HEK293 (cell line): ENCODE data around the gene CIDEB.

Source experiments
- CTCF ChIA-PET: fragments of 350-600 bp; formaldehyde crosslinking; extraction: SDS; loops from one replicate; lab custom pipeline; 2021; ENCODE audit warnings: antibody characterized with exemption; lab: Yijun Ruan, JAX
- POLR2A ChIA-PET: fragments of 300-600 bp; formaldehyde crosslinking; extraction: SDS; loops from one replicate; lab custom pipeline; 2020; ENCODE audit warnings: antibody characterized with exemption, inconsistent platforms; lab: Yijun Ruan, JAX
- H3K27ac ChIP-seq: fragments of 200-500 bp; sonication (Bioruptor generic); 2 replicates; pipeline ENCODE4 v1.5.1; 2014; ENCODE audit warnings: low read depth, low read length, control low read depth, inconsistent platforms; ENCODE audit errors: extremely low read depth
- H3K36me3 ChIP-seq, 2 experiments: fragments of 200-500 bp in 1 of 2; sonication (Bioruptor generic) in 1 of 2; 1 replicate in 1 of 2; 2 replicates in 1 of 2; pipeline ENCODE4 v1.5.1; 2014 to 2017; ENCODE audit warnings: inconsistent platforms in 2 of 2, low read length in 2 of 2; ENCODE audit not compliant: control insufficient read depth in 2 of 2, insufficient read depth in 1 of 2
- H3K4me1 ChIP-seq: fragments of 200-500 bp; sonication (Bioruptor generic); 2 replicates; pipeline ENCODE4 v1.5.1; 2014; ENCODE audit warnings: mild to moderate bottlenecking, low read length, inconsistent platforms; ENCODE audit not compliant: control insufficient read depth, insufficient read depth
- H3K4me3 ChIP-seq: 2 replicates; pipeline ENCODE4 v1.5.1; 2011; ENCODE audit warnings: low read depth, mild to moderate bottlenecking, control low read depth, low read length, moderate library complexity
- H3K9me3 ChIP-seq: fragments of 200-500 bp; sonication (Bioruptor generic); 2 replicates; pipeline ENCODE4 v1.5.1; 2014; ENCODE audit warnings: low read depth, low read length, inconsistent platforms; ENCODE audit not compliant: control insufficient read depth, insufficient read depth
- KLF1 ChIP-seq: fragments of 450-650 bp; formaldehyde crosslinking; IDR thresholded peaks from 2 replicates; pipeline ENCODE4 v1.5.1; 2016; ENCODE audit warnings: missing biosample characterization, missing genetic modification characterization
- SP7 ChIP-seq: fragments of 450-650 bp; formaldehyde crosslinking; IDR thresholded peaks from 2 replicates; pipeline ENCODE4 v1.5.1; 2016; ENCODE audit warnings: missing biosample characterization, missing genetic modification characterization
- WT1 ChIP-seq: fragments of 450-650 bp; formaldehyde crosslinking; IDR thresholded peaks from 2 replicates; pipeline ENCODE4 v1.5.1; 2016; ENCODE audit warnings: missing biosample characterization, missing genetic modification characterization
- YY1 ChIP-seq: fragments of 450-650 bp; formaldehyde crosslinking; IDR thresholded peaks from 2 replicates; pipeline ENCODE4 v1.5.1; 2018; ENCODE audit warnings: missing biosample characterization, missing genetic modification characterization
- ZBTB21 ChIP-seq: fragments of 450-650 bp; formaldehyde crosslinking; IDR thresholded peaks from 2 replicates; pipeline ENCODE4 v1.5.1; 2017; ENCODE audit warnings: missing biosample characterization, missing genetic modification characterization
- ZFP41 ChIP-seq: fragments of 450-650 bp; formaldehyde crosslinking; IDR thresholded peaks from 2 replicates; pipeline ENCODE4 v1.5.1; 2016; ENCODE audit warnings: missing biosample characterization, missing genetic modification characterization, borderline replicate concordance
- ZIC2 ChIP-seq: fragments of 450-650 bp; formaldehyde crosslinking; IDR thresholded peaks from 2 replicates; pipeline ENCODE4 v1.5.1; 2016; ENCODE audit warnings: missing biosample characterization, missing genetic modification characterization
- ZNF155 ChIP-seq: fragments of 450-650 bp; formaldehyde crosslinking; IDR thresholded peaks from 2 replicates; pipeline ENCODE4 v1.5.1; 2016; ENCODE audit warnings: missing biosample characterization, missing genetic modification characterization
- ZNF2 ChIP-seq: fragments of 450-650 bp; formaldehyde crosslinking; IDR thresholded peaks from 2 replicates; pipeline ENCODE4 v1.5.1; 2016; ENCODE audit warnings: missing biosample characterization, missing genetic modification characterization
- ZNF214 ChIP-seq: fragments of 450-650 bp; formaldehyde crosslinking; IDR thresholded peaks from 2 replicates; pipeline ENCODE4 v1.5.1; 2017; ENCODE audit warnings: missing biosample characterization, mild to moderate bottlenecking, missing genetic modification characterization, borderline replicate concordance
- ZNF404 ChIP-seq: fragments of 450-650 bp; formaldehyde crosslinking; IDR thresholded peaks from 2 replicates; pipeline ENCODE4 v1.5.1; 2017; ENCODE audit warnings: missing biosample characterization, missing genetic modification characterization
- ZNF423 ChIP-seq: fragments of 450-650 bp; formaldehyde crosslinking; IDR thresholded peaks from 2 replicates; pipeline ENCODE4 v1.5.1; 2016; ENCODE audit warnings: missing biosample characterization, missing genetic modification characterization
- ZNF560 ChIP-seq: fragments of 450-650 bp; formaldehyde crosslinking; IDR thresholded peaks from 2 replicates; pipeline ENCODE4 v1.5.1; 2017; ENCODE audit warnings: missing biosample characterization, missing genetic modification characterization, borderline replicate concordance
- ZNF585B ChIP-seq: fragments of 450-650 bp; formaldehyde crosslinking; IDR thresholded peaks from 2 replicates; pipeline ENCODE4 v1.5.1; 2016; ENCODE audit warnings: missing biosample characterization, missing genetic modification characterization
- ZNF621 ChIP-seq: fragments of 450-650 bp; formaldehyde crosslinking; IDR thresholded peaks from 2 replicates; pipeline ENCODE4 v1.5.1; 2017; ENCODE audit warnings: missing biosample characterization, missing genetic modification characterization
- ZNF76 ChIP-seq: fragments of 450-650 bp; formaldehyde crosslinking; IDR thresholded peaks from 2 replicates; pipeline ENCODE4; 2016; ENCODE audit warnings: low read depth, missing biosample characterization, missing genetic modification characterization, borderline replicate concordance
- ZSCAN23 ChIP-seq: fragments of 450-650 bp; formaldehyde crosslinking; IDR thresholded peaks from 2 replicates; pipeline ENCODE4 v1.5.1; 2016; ENCODE audit warnings: missing biosample characterization, missing genetic modification characterization
- TF ChIP-seq, protein P1 (sequence below): fragments of 450-650 bp; formaldehyde crosslinking; IDR thresholded peaks from 2 replicates; pipeline ENCODE4 v1.5.1; 2016; ENCODE audit warnings: missing biosample characterization, missing genetic modification characterization
- TF ChIP-seq, protein P2 (sequence below): fragments of 450-650 bp; formaldehyde crosslinking; IDR thresholded peaks from 2 replicates; pipeline ENCODE4 v1.5.1; 2016; ENCODE audit warnings: missing biosample characterization, missing genetic modification characterization, borderline replicate concordance
- TF ChIP-seq, protein P3 (sequence below): fragments of 450-650 bp; formaldehyde crosslinking; optimal IDR thresholded peaks from 2 replicates; pipeline ENCODE3; 2016; ENCODE audit warnings: missing biosample characterization, mild to moderate bottlenecking, missing genetic modification characterization
- TF ChIP-seq, protein P4 (sequence below): fragments of 450-650 bp; formaldehyde crosslinking; IDR thresholded peaks from 2 replicates; pipeline ENCODE4 v1.5.1; 2016; ENCODE audit warnings: missing biosample characterization, missing genetic modification characterization
- TF ChIP-seq, protein P5 (sequence below): fragments of 450-650 bp; formaldehyde crosslinking; IDR thresholded peaks from 2 replicates; pipeline ENCODE4 v1.5.1; 2017; ENCODE audit warnings: missing biosample characterization, missing genetic modification characterization

The CIDEB gene

DNA sequence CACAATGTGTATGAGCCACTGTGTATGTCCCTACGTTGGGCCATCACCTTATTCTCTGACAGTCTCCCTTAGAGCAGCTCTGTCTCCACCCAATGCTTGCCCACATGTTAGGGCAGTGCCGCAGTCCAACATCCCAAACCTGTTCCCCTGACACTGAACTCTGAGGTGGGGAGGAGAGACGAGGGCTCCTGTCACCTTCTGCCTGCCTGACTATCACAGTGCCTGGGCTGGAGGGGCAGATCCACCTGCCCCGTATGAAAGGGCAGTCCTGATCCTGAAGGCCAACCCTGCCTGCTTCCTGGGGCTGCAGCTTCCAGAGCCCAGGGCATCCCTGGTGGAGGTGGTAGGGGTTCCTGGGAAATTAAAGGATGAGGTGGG is 47.0 kb downstream of the CIDEB start (continued):
- TF ChIP-seq ZNF560 (tag by site-specific recombination) (no peak), SP7 (tag by site-specific recombination) (no peak)

DNA sequence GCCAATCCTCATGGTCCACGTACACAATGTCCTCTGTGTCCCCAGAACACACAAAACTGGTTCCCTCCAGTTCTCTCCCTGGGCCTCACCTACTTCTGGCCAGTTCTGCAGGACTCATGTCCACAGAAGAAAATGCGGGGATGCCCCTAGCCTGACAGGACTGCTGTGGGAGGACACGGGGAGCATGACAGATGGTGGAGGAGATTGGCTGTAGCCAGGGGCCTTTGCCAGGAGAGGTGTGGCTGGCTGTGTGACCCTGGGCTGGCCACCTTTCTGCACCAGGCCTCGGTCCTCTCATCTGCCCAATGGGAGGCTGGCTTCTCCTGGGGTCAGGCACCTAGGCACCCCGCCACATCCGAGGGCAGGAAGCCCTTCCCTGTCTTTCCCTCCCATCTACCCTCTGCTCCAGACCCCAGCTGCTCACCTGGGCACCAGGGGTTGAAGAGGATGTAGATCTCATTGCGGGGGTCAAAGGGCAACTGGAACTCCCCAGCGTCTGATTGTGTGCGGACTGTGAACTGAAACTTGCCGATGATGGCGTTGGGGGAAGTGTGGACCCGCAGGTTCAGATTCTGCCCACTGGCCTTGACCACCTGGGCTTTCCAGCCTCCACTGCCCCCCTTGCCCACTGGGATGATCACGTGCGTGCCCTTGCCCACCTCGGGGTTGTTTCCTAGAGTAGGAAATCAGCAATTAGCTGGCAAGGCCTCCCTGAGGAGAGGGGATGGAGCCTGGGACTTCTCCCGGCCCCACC is 47.6 kb downstream of the CIDEB start:
- Histone ChIP-seq H3K9me3 (no peaks in the 10 kb centered on the region), H3K4me3 (no peak overlapping the region), H3K36me3 (peaks cover 0 to 3% of the 10 kb centered on the region in 2 experiments; a peak in 1 of 3 replicates), H3K4me1 (no peaks in the 10 kb centered on the region), H3K27ac (no peak overlapping the region)
- POLR2A ChIA-PET, result interaction anchor here (3.6 kb wide), 1 partner anchor 11 kb away, joined by 16 read pairs; the partner anchor contains the start of gene RABGGTA
- CTCF ChIA-PET, result no interaction called here
- TF ChIP-seq ZNF76 (tag by site-specific recombination), result no peak
- TF ChIP-seq, protein P1, sequence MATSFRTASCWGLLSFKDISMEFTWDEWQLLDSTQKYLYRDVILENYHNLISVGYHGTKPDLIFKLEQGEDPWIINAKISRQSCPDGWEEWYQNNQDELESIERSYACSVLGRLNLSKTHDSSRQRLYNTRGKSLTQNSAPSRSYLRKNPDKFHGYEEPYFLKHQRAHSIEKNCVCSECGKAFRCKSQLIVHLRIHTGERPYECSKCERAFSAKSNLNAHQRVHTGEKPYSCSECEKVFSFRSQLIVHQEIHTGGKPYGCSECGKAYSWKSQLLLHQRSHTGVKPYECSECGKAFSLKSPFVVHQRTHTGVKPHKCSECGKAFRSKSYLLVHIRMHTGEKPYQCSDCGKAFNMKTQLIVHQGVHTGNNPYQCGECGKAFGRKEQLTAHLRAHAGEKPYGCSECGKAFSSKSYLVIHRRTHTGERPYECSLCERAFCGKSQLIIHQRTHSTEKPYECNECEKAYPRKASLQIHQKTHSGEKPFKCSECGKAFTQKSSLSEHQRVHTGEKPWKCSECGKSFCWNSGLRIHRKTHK (tag by site-specific recombination), result no peak
- TF ChIP-seq WT1 (tag by site-specific recombination), result no peak
- no peak for TF ChIP-seq ZNF585B (tag by site-specific recombination)
- no peak for TF ChIP-seq KLF1
- no peak for TF ChIP-seq ZSCAN23 (tag by site-specific recombination)
- TF ChIP-seq ZNF423, result no peak
- no peak for TF ChIP-seq ZFP41 (tag by site-specific recombination)
- TF ChIP-seq, protein P2, sequence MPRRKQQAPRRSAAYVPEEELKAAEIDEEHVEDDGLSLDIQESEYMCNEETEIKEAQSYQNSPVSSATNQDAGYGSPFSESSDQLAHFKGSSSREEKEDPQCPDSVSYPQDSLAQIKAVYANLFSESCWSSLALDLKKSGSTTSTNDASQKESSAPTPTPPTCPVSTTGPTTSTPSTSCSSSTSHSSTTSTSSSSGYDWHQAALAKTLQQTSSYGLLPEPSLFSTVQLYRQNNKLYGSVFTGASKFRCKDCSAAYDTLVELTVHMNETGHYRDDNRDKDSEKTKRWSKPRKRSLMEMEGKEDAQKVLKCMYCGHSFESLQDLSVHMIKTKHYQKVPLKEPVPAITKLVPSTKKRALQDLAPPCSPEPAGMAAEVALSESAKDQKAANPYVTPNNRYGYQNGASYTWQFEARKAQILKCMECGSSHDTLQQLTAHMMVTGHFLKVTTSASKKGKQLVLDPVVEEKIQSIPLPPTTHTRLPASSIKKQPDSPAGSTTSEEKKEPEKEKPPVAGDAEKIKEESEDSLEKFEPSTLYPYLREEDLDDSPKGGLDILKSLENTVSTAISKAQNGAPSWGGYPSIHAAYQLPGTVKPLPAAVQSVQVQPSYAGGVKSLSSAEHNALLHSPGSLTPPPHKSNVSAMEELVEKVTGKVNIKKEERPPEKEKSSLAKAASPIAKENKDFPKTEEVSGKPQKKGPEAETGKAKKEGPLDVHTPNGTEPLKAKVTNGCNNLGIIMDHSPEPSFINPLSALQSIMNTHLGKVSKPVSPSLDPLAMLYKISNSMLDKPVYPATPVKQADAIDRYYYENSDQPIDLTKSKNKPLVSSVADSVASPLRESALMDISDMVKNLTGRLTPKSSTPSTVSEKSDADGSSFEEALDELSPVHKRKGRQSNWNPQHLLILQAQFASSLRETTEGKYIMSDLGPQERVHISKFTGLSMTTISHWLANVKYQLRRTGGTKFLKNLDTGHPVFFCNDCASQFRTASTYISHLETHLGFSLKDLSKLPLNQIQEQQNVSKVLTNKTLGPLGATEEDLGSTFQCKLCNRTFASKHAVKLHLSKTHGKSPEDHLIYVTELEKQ (tag by site-specific recombination), result no peak
- no peak for TF ChIP-seq ZIC2
- TF ChIP-seq, protein P3, sequence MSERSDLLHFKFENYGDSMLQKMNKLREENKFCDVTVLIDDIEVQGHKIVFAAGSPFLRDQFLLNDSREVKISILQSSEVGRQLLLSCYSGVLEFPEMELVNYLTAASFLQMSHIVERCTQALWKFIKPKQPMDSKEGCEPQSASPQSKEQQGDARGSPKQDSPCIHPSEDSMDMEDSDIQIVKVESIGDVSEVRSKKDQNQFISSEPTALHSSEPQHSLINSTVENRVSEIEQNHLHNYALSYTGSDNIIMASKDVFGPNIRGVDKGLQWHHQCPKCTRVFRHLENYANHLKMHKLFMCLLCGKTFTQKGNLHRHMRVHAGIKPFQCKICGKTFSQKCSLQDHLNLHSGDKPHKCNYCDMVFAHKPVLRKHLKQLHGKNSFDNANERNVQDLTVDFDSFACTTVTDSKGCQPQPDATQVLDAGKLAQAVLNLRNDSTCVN (tag by site-specific recombination), result no peak
- no peak for TF ChIP-seq YY1
- TF ChIP-seq ZNF155 (tag by site-specific recombination), result no peak
- no peak for TF ChIP-seq ZNF2 (tag by site-specific recombination)
- TF ChIP-seq, protein P4, sequence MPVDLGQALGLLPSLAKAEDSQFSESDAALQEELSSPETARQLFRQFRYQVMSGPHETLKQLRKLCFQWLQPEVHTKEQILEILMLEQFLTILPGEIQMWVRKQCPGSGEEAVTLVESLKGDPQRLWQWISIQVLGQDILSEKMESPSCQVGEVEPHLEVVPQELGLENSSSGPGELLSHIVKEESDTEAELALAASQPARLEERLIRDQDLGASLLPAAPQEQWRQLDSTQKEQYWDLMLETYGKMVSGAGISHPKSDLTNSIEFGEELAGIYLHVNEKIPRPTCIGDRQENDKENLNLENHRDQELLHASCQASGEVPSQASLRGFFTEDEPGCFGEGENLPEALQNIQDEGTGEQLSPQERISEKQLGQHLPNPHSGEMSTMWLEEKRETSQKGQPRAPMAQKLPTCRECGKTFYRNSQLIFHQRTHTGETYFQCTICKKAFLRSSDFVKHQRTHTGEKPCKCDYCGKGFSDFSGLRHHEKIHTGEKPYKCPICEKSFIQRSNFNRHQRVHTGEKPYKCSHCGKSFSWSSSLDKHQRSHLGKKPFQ (tag by site-specific recombination), result no peak
- no peak for TF ChIP-seq ZNF214 (tag by site-specific recombination)
- no peak for TF ChIP-seq ZNF404
- TF ChIP-seq ZNF621 (tag by site-specific recombination), result no peak
- TF ChIP-seq ZBTB21, result no peak
- TF ChIP-seq, protein P5, sequence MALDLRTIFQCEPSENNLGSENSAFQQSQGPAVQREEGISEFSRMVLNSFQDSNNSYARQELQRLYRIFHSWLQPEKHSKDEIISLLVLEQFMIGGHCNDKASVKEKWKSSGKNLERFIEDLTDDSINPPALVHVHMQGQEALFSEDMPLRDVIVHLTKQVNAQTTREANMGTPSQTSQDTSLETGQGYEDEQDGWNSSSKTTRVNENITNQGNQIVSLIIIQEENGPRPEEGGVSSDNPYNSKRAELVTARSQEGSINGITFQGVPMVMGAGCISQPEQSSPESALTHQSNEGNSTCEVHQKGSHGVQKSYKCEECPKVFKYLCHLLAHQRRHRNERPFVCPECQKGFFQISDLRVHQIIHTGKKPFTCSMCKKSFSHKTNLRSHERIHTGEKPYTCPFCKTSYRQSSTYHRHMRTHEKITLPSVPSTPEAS (tag by site-specific recombination), result no peak
